HG02763 (cell line): ENCODE measurements around the gene FRAT2.
A peak's percentile ranks its signal among the peaks of the same experiment; 100 is the strongest.
"Not testable (repeated sequence)": the region's sequence is repeated elsewhere in the genome, so short reads cannot be mapped to it uniquely, and the experiment has no call there.

Experiments
- ATAC-seq: cut with Tn5 transposase; IDR thresholded peaks from one replicate; pipeline ENCODE4 v1.9.1; 2021; ENCODE audit warnings: mild to moderate bottlenecking, moderate library complexity; ENCODE audit not compliant: unreplicated experiment

FRAT2 gene

GRCh38 chr10:97292097-97292861 is 42.2 kb downstream of the FRAT2 start, which contains the start of gene ARHGAP19:
Gene ARHGAP19 (minus strand): TSS chr10:97292637. CDS start chr10:97292627, 10 bp downstream.
- ATAC-seq, result peak; percentile 96

- no peak for ATAC-seq
Observed at GRCh38 chr10:97291357-97292096, 43.0 kb downstream of the FRAT2 start.

- ATAC-seq, result not testable (repeated sequence)
Observed at GRCh38 chr10:97290576-97291356, 43.8 kb downstream of the FRAT2 start.

GRCh38 chr10:97290076-97290475 is 44.5 kb downstream of the FRAT2 start:
- not testable (repeated sequence) for ATAC-seq
